ENCODE results near the gene MRPL58.

MRPL58 gene

GRCh38 chr17:74986206-74986576 is 26.3 kb upstream of the MRPL58 start:
- TF ChIP-seq POU2F2 (IDR thresholded peaks at IDR 0.05; ENCODE audit: low read depth, low read length) (no peak), SPI1 (IDR thresholded peaks at IDR 0.05; ENCODE audit: low read depth, low read length) (no peak), TAF1 (IDR thresholded peaks at IDR 0.05; ENCODE audit: low read depth, low read length) (no peak), POLR2AphosphoS5 (IDR thresholded peaks at IDR 0.05; ENCODE audit: low read depth, low read length) (no peak), POLR2A (IDR thresholded peaks at IDR 0.05; ENCODE audit: low read depth, low read length) (no peak), PAX5 (IDR thresholded peaks at IDR 0.05; ENCODE audit: insufficient read depth, low read length, severe bottlenecking) (no peak)
- DNase-seq (ENCODE audit: insufficient read length, low spot score) = no peak
- FAIRE-seq = no peak

- peak; percentile 90 for DNase-seq (ENCODE audit: insufficient read length, low spot score)
- FAIRE-seq = peak; percentile 88
- TF ChIP-seq POU2F2 (IDR thresholded peaks at IDR 0.05; ENCODE audit: low read depth, low read length) (peak; percentile 88; the same call in 1 of the 2 replicates), TAF1 (IDR thresholded peaks at IDR 0.05; ENCODE audit: low read depth, low read length) (no peak), SPI1 (IDR thresholded peaks at IDR 0.05; ENCODE audit: low read depth, low read length) (no peak), POLR2A (IDR thresholded peaks at IDR 0.05; ENCODE audit: low read depth, low read length) (no peak), PAX5 (IDR thresholded peaks at IDR 0.05; ENCODE audit: insufficient read depth, low read length, severe bottlenecking) (no peak)
These were observed 25.0 kb upstream of the MRPL58 start, which contains the start of gene CDR2L for GRCh38 chr17:74987418-74987908. TSS of gene CDR2L (plus strand) at chr17:74987632. CDS start at chr17:74988044, 412 bp downstream.

GRCh38 chr17:74987909-74988711 is 24.4 kb upstream of the MRPL58 start:
- FAIRE-seq = no peak
- DNase-seq (ENCODE audit: insufficient read length, low spot score) = no peak
- no peak for TF ChIP-seq TAF1 (IDR thresholded peaks at IDR 0.05; ENCODE audit: low read depth, low read length)
- TF ChIP-seq SPI1 (IDR thresholded peaks at IDR 0.05; ENCODE audit: low read depth, low read length) = no peak
- TF ChIP-seq POLR2A (IDR thresholded peaks at IDR 0.05; ENCODE audit: low read depth, low read length) = no peak
- no peak for TF ChIP-seq PAX5 (IDR thresholded peaks at IDR 0.05; ENCODE audit: insufficient read depth, low read length, severe bottlenecking)
- no peak for TF ChIP-seq POLR2AphosphoS5 (IDR thresholded peaks at IDR 0.05; ENCODE audit: low read depth, low read length)
- no peak for TF ChIP-seq POU2F2 (IDR thresholded peaks at IDR 0.05; ENCODE audit: low read depth, low read length)

- no peak for DNase-seq (ENCODE audit: insufficient read length, low spot score)
- no peak for TF ChIP-seq POLR2AphosphoS5 (IDR thresholded peaks at IDR 0.05; ENCODE audit: low read depth, low read length)
- TF ChIP-seq TAF1 (IDR thresholded peaks at IDR 0.05; ENCODE audit: low read depth, low read length) = no peak
- no peak for TF ChIP-seq PAX5 (IDR thresholded peaks at IDR 0.05; ENCODE audit: insufficient read depth, low read length, severe bottlenecking)
- no peak for TF ChIP-seq SPI1 (IDR thresholded peaks at IDR 0.05; ENCODE audit: low read depth, low read length)
- no peak for TF ChIP-seq POLR2A (IDR thresholded peaks at IDR 0.05; ENCODE audit: low read depth, low read length)
- FAIRE-seq = no peak
These were observed 21.8 kb upstream of the MRPL58 start for GRCh38 chr17:74990581-74991105.

- DNase-seq (ENCODE audit: insufficient read length, low spot score) (no peak), FAIRE-seq (no peak)
- no peak for TF ChIP-seq TAF1 (IDR thresholded peaks at IDR 0.05; ENCODE audit: low read depth, low read length)
- peak; percentile 40 for TF ChIP-seq SPI1 (IDR thresholded peaks at IDR 0.05; ENCODE audit: low read depth, low read length)
These were observed 20.2 kb upstream of the MRPL58 start for GRCh38 chr17:74992223-74992622.

GRCh38 chr17:74994440-74994839 is 18.0 kb upstream of the MRPL58 start:
- FAIRE-seq = no peak
- no peak for TF ChIP-seq POLR2A (IDR thresholded peaks at IDR 0.05; ENCODE audit: low read depth, low read length)
- TF ChIP-seq POU2F2 (IDR thresholded peaks at IDR 0.05; ENCODE audit: low read depth, low read length) = no peak
- TF ChIP-seq SPI1 (IDR thresholded peaks at IDR 0.05; ENCODE audit: low read depth, low read length) = no peak
- no peak for TF ChIP-seq POLR2AphosphoS5 (IDR thresholded peaks at IDR 0.05; ENCODE audit: low read depth, low read length)
- no peak for TF ChIP-seq PAX5 (IDR thresholded peaks at IDR 0.05; ENCODE audit: insufficient read depth, low read length, severe bottlenecking)
- no peak for TF ChIP-seq TAF1 (IDR thresholded peaks at IDR 0.05; ENCODE audit: low read depth, low read length)
- no peak for DNase-seq (ENCODE audit: insufficient read length, low spot score)

GRCh38 chr17:74995847-74996246 is 16.6 kb upstream of the MRPL58 start:
- DNase-seq (ENCODE audit: insufficient read length, low spot score) (no peak), FAIRE-seq (no peak)
- TF ChIP-seq POLR2A (IDR thresholded peaks at IDR 0.05; ENCODE audit: low read depth, low read length) (no peak), POLR2AphosphoS5 (IDR thresholded peaks at IDR 0.05; ENCODE audit: low read depth, low read length) (no peak), TAF1 (IDR thresholded peaks at IDR 0.05; ENCODE audit: low read depth, low read length) (no peak), POU2F2 (IDR thresholded peaks at IDR 0.05; ENCODE audit: low read depth, low read length) (no peak), SPI1 (IDR thresholded peaks at IDR 0.05; ENCODE audit: low read depth, low read length) (no peak), PAX5 (IDR thresholded peaks at IDR 0.05; ENCODE audit: insufficient read depth, low read length, severe bottlenecking) (no peak)

GRCh38 chr17:74998783-74999182 is 13.7 kb upstream of the MRPL58 start:
- DNase-seq (ENCODE audit: insufficient read length, low spot score) = no peak
- TF ChIP-seq SPI1 (IDR thresholded peaks at IDR 0.05; ENCODE audit: low read depth, low read length) (no peak), POU2F2 (IDR thresholded peaks at IDR 0.05; ENCODE audit: low read depth, low read length) (no peak), TAF1 (IDR thresholded peaks at IDR 0.05; ENCODE audit: low read depth, low read length) (no peak), POLR2A (IDR thresholded peaks at IDR 0.05; ENCODE audit: low read depth, low read length) (no peak), PAX5 (IDR thresholded peaks at IDR 0.05; ENCODE audit: insufficient read depth, low read length, severe bottlenecking) (no peak), POLR2AphosphoS5 (IDR thresholded peaks at IDR 0.05; ENCODE audit: low read depth, low read length) (no peak)

GRCh38 chr17:74999523-74999922 is 12.9 kb upstream of the MRPL58 start:
- DNase-seq (ENCODE audit: insufficient read length, low spot score) (no peak), FAIRE-seq (no peak)
- TF ChIP-seq TAF1 (IDR thresholded peaks at IDR 0.05; ENCODE audit: low read depth, low read length) = no peak
- no peak for TF ChIP-seq POLR2AphosphoS5 (IDR thresholded peaks at IDR 0.05; ENCODE audit: low read depth, low read length)
- no peak for TF ChIP-seq SPI1 (IDR thresholded peaks at IDR 0.05; ENCODE audit: low read depth, low read length)

More at GRCh38 chr17:74998783-74999182, 13.7 kb upstream of the MRPL58 start:
- no peak for FAIRE-seq
